Adrenal gland (tissue), 12 donors: ENCODE data around the gene SLC20A1. TPM values are rescaled to one million over a fixed set of nuclear protein-coding genes. Genes with fewer than 3 reads are reported as not detected.
"Not testable (repeated sequence)": the region's sequence is repeated elsewhere in the genome, so short reads cannot be mapped to it uniquely, and the experiment has no call there.

Source experiments
- DNase-seq, 7 donors: peaks; one replicate each; pipeline ENCODE4 v3.0.0-alpha.2; 2019 to 2020
- H3K27ac ChIP-seq, 5 donors: fragments of 200-600 bp; sonication (generic) in 4 of 5; 1 replicate in 3 of 5; 2 replicates in 2 of 5; pipeline versions ENCODE4 v1.5.1 to v1.8.0; 2016 to 2020; ENCODE audit warnings: mild to moderate bottlenecking in 1 of 5
- H3K27me3 ChIP-seq: fragments of 200-600 bp; 2 replicates; pipeline ENCODE4 v1.8.0; 2021
- H3K36me3 ChIP-seq, 2 donors: fragments of 200-600 bp; replicated peaks in 1 of 2; 1 replicate in 1 of 2; 2 replicates in 1 of 2; pipeline versions ENCODE4 v1.5.1 to v1.8.0; 2018 to 2022
- H3K4me1 ChIP-seq, 2 donors: fragments of 200-600 bp; replicated peaks in 1 of 2; 1 replicate in 1 of 2; 2 replicates in 1 of 2; pipeline versions ENCODE4 v1.5.1 to v1.8.0; 2018 to 2021
- H3K4me3 ChIP-seq, 4 donors: fragments of 200-600 bp; sonication (generic) in 3 of 4; one replicate each; pipeline ENCODE4 v1.5.1; 2016 to 2018
- H3K9me3 ChIP-seq, 3 donors: fragments of 200-600 bp; sonication (generic) in 1 of 3; replicated peaks in 1 of 3; 1 replicate in 2 of 3; 2 replicates in 1 of 3; pipeline versions ENCODE4 v1.5.1 to v1.8.0; 2016 to 2021
- POLR2A ChIP-seq, 2 donors: fragments of 450-650 bp; IDR thresholded peaks; one replicate each; pipeline ENCODE4 v1.6.1; 2017; ENCODE audit warnings: antibody characterized with exemption in 2 of 2, mild to moderate bottlenecking in 2 of 2, moderate library complexity in 1 of 2
- WGBS, 4 donors: extraction: QIAGEN DNeasy Blood & Tissue Kit in 2 of 4; methylation state at CpG; one replicate each; pipeline versions ENCODE4 v1.1.5 to v1.1.7; 2013 to 2017; 5-methylcytosine and 5-hydroxymethylcytosine counted together
- intact Hi-C, 2 donors: fragments of 100-400 bp; cut with DNase I; formaldehyde crosslinking; loops; one replicate each; pipeline versions ENCODE4 v1.14.1 to v1.15.0; 2022 to 2023
- polyA plus RNA-seq, 3 donors: library from polyadenylated mRNA; stranded (reverse); fragments of 200-250 nt in 2 of 3; fragments of 350-450 nt in 1 of 3; fragmentation: Illumina TruSeq in 1 of 3; extraction: RNeasy Lipid Tissue Mini Kit (QIAGEN cat#74804) in 1 of 3; gene quantifications; one replicate each; pipeline ENCODE4 v1.2.3, GENCODE V29; 2013 to 2014
- total RNA-seq, 9 donors: library from RNA; depleted of rRNA in 4 of 9; stranded (reverse); fragments of >200 nt in 4 of 9; fragments of 120-200 nt in 1 of 9; fragmentation: NEBNext Ultra II Directional in 1 of 9; extraction: Animal tissue kit (Norgen Biotek cat#: 25700) in 1 of 9; gene quantifications; one replicate each; pipeline versions ENCODE4 v1.1.0 to v1.2.4, GENCODE V29; 2013 to 2023
- TF ChIP-seq, protein P1 (sequence below), 6 experiments: fragments of 450-650 bp in 4 of 6; fragments of 200-600 bp in 2 of 6; sonication (generic) in 1 of 6; IDR thresholded peaks; 1 replicate in 5 of 6; 2 replicates in 1 of 6; pipeline versions ENCODE4 v1.5.1 to v1.8.0; 2016 to 2021; ENCODE audit warnings: antibody characterized with exemption in 6 of 6, mild to moderate bottlenecking in 2 of 6, moderate library complexity in 1 of 6
- donor health status: healthy with polysubstance abuse.
- donor health status: Bipolar disorder and iron deficiency.
- donor health status: DM: yes; HTN: yes; CAD: no.
- donor health status: DM: no; HTN: no; CAD: no.
- donor health status: DM: no; HTN: no; CAD: no.
- donor health status: DM: yes; HTN: yes; CAD: no.

The SLC20A1 gene
- total and polyA plus RNA-seq, 12 donors: 6.9 to 28.1 (median 21.5) TPM

DNA sequence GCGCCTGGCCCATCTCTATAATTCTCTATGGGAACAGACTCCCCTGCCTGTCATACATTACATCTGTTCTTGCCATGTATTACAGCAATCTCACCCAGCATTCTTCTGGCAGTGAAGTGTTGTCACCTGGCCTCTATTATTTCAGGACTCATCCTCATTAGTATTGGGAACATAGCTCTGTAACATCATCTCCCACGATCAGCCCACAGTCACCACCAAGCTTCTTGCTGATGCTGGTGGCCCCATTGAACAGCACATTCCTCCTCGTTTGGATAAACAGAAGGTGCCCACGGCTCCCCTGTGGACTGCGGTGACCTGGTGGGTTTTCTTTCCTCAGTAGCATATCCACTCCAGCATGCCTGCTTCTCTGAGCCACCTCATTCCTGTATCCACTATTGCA lies 39.8 kb upstream of the SLC20A1 start:
- no peaks in the 10 kb centered on the region for H3K4me1 ChIP-seq
- no peak overlapping the region for H3K27ac ChIP-seq
- TF ChIP-seq POLR2A (IDR thresholded peaks at IDR 0.05): no peak
- TF ChIP-seq, protein P1, sequence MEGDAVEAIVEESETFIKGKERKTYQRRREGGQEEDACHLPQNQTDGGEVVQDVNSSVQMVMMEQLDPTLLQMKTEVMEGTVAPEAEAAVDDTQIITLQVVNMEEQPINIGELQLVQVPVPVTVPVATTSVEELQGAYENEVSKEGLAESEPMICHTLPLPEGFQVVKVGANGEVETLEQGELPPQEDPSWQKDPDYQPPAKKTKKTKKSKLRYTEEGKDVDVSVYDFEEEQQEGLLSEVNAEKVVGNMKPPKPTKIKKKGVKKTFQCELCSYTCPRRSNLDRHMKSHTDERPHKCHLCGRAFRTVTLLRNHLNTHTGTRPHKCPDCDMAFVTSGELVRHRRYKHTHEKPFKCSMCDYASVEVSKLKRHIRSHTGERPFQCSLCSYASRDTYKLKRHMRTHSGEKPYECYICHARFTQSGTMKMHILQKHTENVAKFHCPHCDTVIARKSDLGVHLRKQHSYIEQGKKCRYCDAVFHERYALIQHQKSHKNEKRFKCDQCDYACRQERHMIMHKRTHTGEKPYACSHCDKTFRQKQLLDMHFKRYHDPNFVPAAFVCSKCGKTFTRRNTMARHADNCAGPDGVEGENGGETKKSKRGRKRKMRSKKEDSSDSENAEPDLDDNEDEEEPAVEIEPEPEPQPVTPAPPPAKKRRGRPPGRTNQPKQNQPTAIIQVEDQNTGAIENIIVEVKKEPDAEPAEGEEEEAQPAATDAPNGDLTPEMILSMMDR (IDR thresholded peaks at IDR 0.05): no peak
- WGBS, 4 donors: 72 to 86% (median 83%) methylated on average over 5 of the region's 5 CpGs
- H3K4me3 ChIP-seq: no peak overlapping the region
- no peak for DNase-seq
- no peaks in the 10 kb centered on the region for H3K27me3 ChIP-seq
- intact Hi-C loops: no loop called here
- no peaks in the 10 kb centered on the region for H3K36me3 ChIP-seq
- no peaks in the 10 kb centered on the region for H3K9me3 ChIP-seq

DNA sequence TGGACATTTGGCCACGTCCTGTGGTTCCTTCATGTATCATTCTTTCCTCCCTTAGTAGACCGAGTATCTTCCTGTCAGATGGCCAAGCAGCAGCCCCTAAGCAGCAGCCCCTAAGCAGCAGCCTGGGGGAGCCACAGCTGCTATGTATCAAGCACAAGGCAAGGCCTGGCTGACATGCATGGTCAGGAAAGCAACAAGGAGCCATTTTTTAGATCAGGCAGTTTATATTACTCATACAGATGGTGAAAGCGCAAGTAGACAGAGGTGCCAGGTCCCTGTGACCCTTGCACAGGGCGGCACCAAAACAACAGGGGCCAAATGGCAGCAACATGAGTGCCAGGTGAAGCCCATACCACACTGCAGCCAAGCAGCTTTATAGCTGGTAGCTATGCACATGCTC lies 39.2 kb upstream of the SLC20A1 start:
- WGBS, 4 donors: 63 to 82% (median 81%) methylated on average over 4 of the region's 4 CpGs

DNA sequence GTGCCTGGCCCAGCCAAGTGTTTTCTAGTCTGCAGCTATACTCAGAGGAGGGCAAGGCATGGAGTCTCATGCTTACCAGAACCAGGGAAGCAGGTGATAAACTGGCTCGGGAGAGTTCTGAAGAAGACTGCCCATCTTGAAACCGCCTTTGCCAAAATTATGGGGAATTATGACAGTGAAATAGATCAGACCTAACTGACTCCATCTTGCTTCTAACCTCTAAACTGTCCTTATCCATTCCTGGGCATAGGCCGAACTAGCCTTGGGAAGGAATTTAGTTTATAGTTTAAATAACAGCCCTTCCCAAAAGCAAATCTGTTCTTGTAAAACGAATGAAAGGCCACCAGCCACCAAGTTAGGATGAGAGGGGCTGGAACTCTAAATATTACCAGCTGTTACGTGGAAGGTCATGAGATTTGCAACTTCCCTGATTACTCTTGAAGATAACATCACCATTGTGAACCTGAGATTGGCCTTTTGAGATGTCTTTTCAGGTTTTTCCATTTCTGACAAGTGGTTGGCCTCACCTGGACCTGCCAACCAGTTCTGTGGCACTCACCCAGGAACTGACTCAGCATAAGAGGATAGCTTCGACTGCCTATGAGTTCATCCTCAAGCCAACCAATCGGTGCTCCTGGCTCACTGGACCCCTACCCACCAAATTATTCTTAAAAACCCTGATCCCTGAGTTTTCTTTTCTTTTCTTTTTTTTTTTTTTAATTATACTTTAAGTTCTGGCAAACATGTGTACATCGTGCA lies 37.9 kb upstream of the SLC20A1 start:
- TF ChIP-seq POLR2A (IDR thresholded peaks at IDR 0.05): no peak
- TF ChIP-seq, protein P1 (IDR thresholded peaks at IDR 0.05): no peak
- Histone ChIP-seq H3K9me3 (no peaks in the 10 kb centered on the region), H3K4me3 (no peak overlapping the region), H3K27ac (no peak overlapping the region), H3K36me3 (no peaks in the 10 kb centered on the region), H3K4me1 (no peaks in the 10 kb centered on the region), H3K27me3 (no peaks in the 10 kb centered on the region)
- intact Hi-C loops: no loop called here
- DNase-seq: peak in 1 of 7 donors; percentile 16
- WGBS, 4 donors: 74 to 81% (median 80%) methylated on average over 7 to 8 of the region's 8 CpGs

More for the DNA sequence above, 39.2 kb upstream of the SLC20A1 start:
- Histone ChIP-seq H3K9me3 (no peaks in the 10 kb centered on the region), H3K4me1 (no peaks in the 10 kb centered on the region), H3K27me3 (no peaks in the 10 kb centered on the region), H3K36me3 (no peaks in the 10 kb centered on the region), H3K4me3 (no peak overlapping the region), H3K27ac (no peak overlapping the region)
- TF ChIP-seq, protein P1 (IDR thresholded peaks at IDR 0.05): no peak
- TF ChIP-seq POLR2A (IDR thresholded peaks at IDR 0.05): no peak
- no peak for DNase-seq
- intact Hi-C loops: no loop called here

DNA sequence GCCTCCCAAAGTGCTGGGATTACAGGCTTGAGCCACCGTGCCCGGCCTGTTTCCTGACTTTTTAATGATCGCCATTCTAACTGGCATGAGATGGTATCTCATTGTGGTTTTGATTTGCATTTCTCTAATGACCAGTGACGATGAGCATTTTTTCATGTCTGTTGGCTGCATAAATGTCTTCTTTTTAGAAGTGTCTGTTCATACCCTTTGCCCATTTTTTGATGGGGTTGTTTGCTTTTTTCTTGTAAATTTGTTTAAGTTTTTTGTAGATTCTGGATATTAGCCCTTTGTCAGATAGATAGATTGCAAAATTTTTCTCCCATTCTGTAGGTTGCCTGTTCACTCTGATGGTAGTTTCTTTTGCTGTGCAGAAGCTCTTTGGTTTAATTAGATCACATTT lies 36.4 kb upstream of the SLC20A1 start:
- 91 to 98% (median 95%) methylated on average over 4 of the region's 4 CpGs for whole genome bisulfite sequencing, 4 donors

DNA sequence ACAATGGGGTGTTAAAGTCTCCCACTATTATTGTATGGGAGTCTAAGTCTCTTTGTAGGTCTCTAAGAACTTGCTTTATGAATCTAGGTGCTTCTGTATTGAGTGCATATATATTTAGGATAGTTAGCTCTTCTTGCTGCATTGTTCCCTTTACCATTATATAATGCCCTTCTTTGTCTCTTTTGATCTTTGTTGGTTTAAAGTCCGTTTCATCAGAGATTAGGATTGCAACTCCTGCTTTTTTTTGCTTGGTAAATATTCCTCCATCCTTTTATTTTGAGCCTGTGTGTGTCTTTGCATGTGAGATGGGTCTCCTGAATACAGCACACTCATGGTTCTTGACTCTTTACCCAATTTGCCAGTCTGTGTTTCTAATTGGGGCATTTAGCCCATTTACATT lies 33.5 kb upstream of the SLC20A1 start:
- H3K36me3 ChIP-seq, H3K27me3 ChIP-seq, H3K27ac ChIP-seq, intact Hi-C loops, DNase-seq, H3K4me3 ChIP-seq, H3K9me3 ChIP-seq, H3K4me1 ChIP-seq: not testable (repeated sequence)
- WGBS, 4 donors: 66 to 91% (median 74%) methylated on average over 1 of the region's 1 CpG

More for the DNA sequence above, 36.4 kb upstream of the SLC20A1 start:
- H3K4me1 ChIP-seq, DNase-seq, H3K4me3 ChIP-seq, H3K27me3 ChIP-seq, H3K27ac ChIP-seq, H3K9me3 ChIP-seq, H3K36me3 ChIP-seq, intact Hi-C loops: not testable (repeated sequence)
